Endothelial cell of umbilical vein (primary cell): Measurements from ENCODE around the gene DOCK8. TPM values are rescaled to one million over a fixed set of nuclear protein-coding genes. Genes with fewer than 3 reads are reported as not detected.

ENCODE experiments used
- BruUV-seq: library from RNA; stranded (reverse); fragments of 400-500 nt; replicated peaks from 2 replicates; lab custom pipeline; 2021; lab: Mats Ljungman, UMichigan
- CTCF ChIA-PET: fragments of 300-600, 350-600 bp; sonication (Branson Sonifier 250); formaldehyde crosslinking; loops from one replicate; lab custom pipeline; 2021; ENCODE audit warnings: antibody characterized with exemption, inconsistent platforms; lab: Charles Lee
- POLR2A ChIA-PET: fragments of 300-600, 350-600 bp; sonication (Branson Sonifier 250); formaldehyde crosslinking; loops from one replicate; lab custom pipeline; 2021; ENCODE audit warnings: antibody characterized with exemption, inconsistent platforms; lab: Charles Lee
- DNase-seq: peaks from one replicate; pipeline ENCODE4 v3.0.0-alpha.2; 2011; ENCODE audit warnings: low read depth, low spot score
- FAIRE-seq: peaks from 2 replicates; lab custom pipeline; 2011; peaks lifted over from hg19 to GRCh38; lab: Jason Lieb, UNC
- H2AFZ ChIP-seq: 2 replicates; pipeline ENCODE4 v1.6.0; 2012; ENCODE audit warnings: low read depth, low read length, control low read depth, inconsistent platforms
- H3K27ac ChIP-seq: 2 replicates; pipeline ENCODE4 v1.5.1; 2011; ENCODE audit warnings: low read depth, mild to moderate bottlenecking, control low read depth, low read length, moderate library complexity; ENCODE audit not compliant: insufficient read depth
- H3K27me3 ChIP-seq, 2 experiments: 2 replicates each; pipeline versions ENCODE4 v1.6.0 to v1.6.1; 2011; ENCODE audit warnings: low read length in 2 of 2, mixed read lengths in 1 of 2; ENCODE audit not compliant: control insufficient read depth in 2 of 2, insufficient read depth in 2 of 2
- H3K36me3 ChIP-seq, 2 experiments: 2 replicates in 1 of 2; 3 replicates in 1 of 2; pipeline ENCODE4 v1.5.1; 2011; ENCODE audit warnings: low read length in 2 of 2, mild to moderate bottlenecking in 1 of 2, moderate library complexity in 1 of 2; ENCODE audit not compliant: control insufficient read depth in 2 of 2, insufficient read depth in 2 of 2; ENCODE audit errors: extremely low read depth in 1 of 2
- H3K4me1 ChIP-seq: 3 replicates; pipeline ENCODE4 v1.5.1; 2011; ENCODE audit warnings: mild to moderate bottlenecking, low read length; ENCODE audit not compliant: control insufficient read depth, insufficient read depth; ENCODE audit errors: extremely low read depth
- H3K4me2 ChIP-seq: 2 replicates; pipeline ENCODE4 v1.6.1; 2011; ENCODE audit warnings: low read length, control low read depth, mixed read lengths; ENCODE audit not compliant: insufficient read depth
- H3K4me3 ChIP-seq, 3 experiments: fragments of 200-600 bp in 1 of 3; sonication (generic), shearing (Covaris generic) in 1 of 3; replicated peaks in 1 of 3; 2 replicates each; pipeline ENCODE4 v1.5.1; 2011 to 2016; ENCODE audit warnings: control low read depth in 3 of 3, low read length in 3 of 3, mild to moderate bottlenecking in 2 of 3, inconsistent platforms in 1 of 3, low read depth in 1 of 3, moderate library complexity in 1 of 3; ENCODE audit not compliant: insufficient read depth in 1 of 3
- H3K79me2 ChIP-seq: 2 replicates; pipeline ENCODE4 v1.6.0; 2012; ENCODE audit warnings: low read length, inconsistent platforms; ENCODE audit not compliant: control insufficient read depth, insufficient read depth
- H3K9ac ChIP-seq: replicated peaks from 2 replicates; pipeline ENCODE3; 2011; ENCODE audit warnings: low read length, control low read depth; ENCODE audit not compliant: insufficient read depth; ENCODE audit errors: extremely low read depth
- H3K9me1 ChIP-seq: replicated peaks from 3 replicates; pipeline ENCODE4 v1.6.0; 2011; ENCODE audit warnings: mild to moderate bottlenecking, low read length; ENCODE audit not compliant: control insufficient read depth, insufficient read depth; ENCODE audit errors: extremely low read depth
- H3K9me3 ChIP-seq: replicated peaks from 2 replicates; pipeline ENCODE4 v1.5.1; 2012; ENCODE audit warnings: low read length, inconsistent platforms; ENCODE audit not compliant: control insufficient read depth, insufficient read depth
- H4K20me1 ChIP-seq: replicated peaks from 2 replicates; pipeline ENCODE3; 2011; ENCODE audit warnings: mild to moderate bottlenecking, low read length; ENCODE audit not compliant: control insufficient read depth, insufficient read depth; ENCODE audit errors: extremely low read depth
- CTCF ChIP-seq, 2 donors: IDR thresholded peaks; 1 replicate in 1 of 2; 2 replicates in 1 of 2; pipeline ENCODE4 v1.5.1; 2011; ENCODE audit warnings: low read length in 2 of 2, mild to moderate bottlenecking in 2 of 2, moderate library complexity in 2 of 2, control low read depth in 1 of 2, inconsistent platforms in 1 of 2, low read depth in 1 of 2; ENCODE audit not compliant: insufficient read depth in 1 of 2; ENCODE audit errors: extremely low read depth in 1 of 2
- EZH2 ChIP-seq: IDR thresholded peaks from 2 replicates; pipeline ENCODE4 v1.6.1; 2012; ENCODE audit warnings: borderline replicate concordance, low read depth, mild to moderate bottlenecking, moderate library complexity, low read length, inconsistent platforms; ENCODE audit not compliant: severe bottlenecking
- FOS ChIP-seq: IDR thresholded peaks from 2 replicates; pipeline ENCODE4 v1.6.1; 2011; ENCODE audit warnings: mild to moderate bottlenecking, low read length, moderate library complexity, borderline replicate concordance; ENCODE audit not compliant: insufficient read depth
- GATA2 ChIP-seq: IDR thresholded peaks from 2 replicates; pipeline ENCODE4 v1.7.0; 2011; ENCODE audit warnings: low read depth, mild to moderate bottlenecking, moderate library complexity, mixed read lengths, low read length; ENCODE audit not compliant: insufficient read length, insufficient read depth
- JUN ChIP-seq: IDR thresholded peaks from 2 replicates; pipeline ENCODE4 v1.6.1; 2011; ENCODE audit warnings: borderline replicate concordance, low read depth; ENCODE audit not compliant: insufficient read length, insufficient read depth
- MAX ChIP-seq: IDR thresholded peaks from 2 replicates; pipeline ENCODE4 v1.6.1; 2011; ENCODE audit not compliant: insufficient read depth, insufficient read length
- MYC ChIP-seq: IDR thresholded peaks from one replicate; pipeline ENCODE4 v1.6.1; 2011; ENCODE audit warnings: mild to moderate bottlenecking, low read depth, low read length
- POLR2A ChIP-seq: IDR thresholded peaks from 2 replicates; pipeline ENCODE4 v1.6.1; 2012; ENCODE audit warnings: low read depth, mild to moderate bottlenecking, control low read depth, low read length
- POLR2AphosphoS5 ChIP-seq: IDR thresholded peaks from 2 replicates; pipeline ENCODE4 v1.6.1; 2012; ENCODE audit warnings: low read depth, mild to moderate bottlenecking, control low read depth, low read length, moderate library complexity; ENCODE audit not compliant: insufficient read depth
- dilution Hi-C: fragments of 300-500 bp; cut with MboI; formaldehyde crosslinking; loops from one replicate; pipeline ENCODE4 v1.15.0; 2019; ENCODE audit warnings: low sequenced_read_pairs; ENCODE audit not compliant: extremely low pct_ligation_motif_present
- intact Hi-C: fragments of 100-400 bp; cut with micrococcal nuclease; formaldehyde crosslinking; loops from one replicate; pipeline ENCODE4 v1.10.0; 2022
- polyA plus RNA-seq, 4 experiments: library from polyadenylated mRNA; depleted of rRNA in 3 of 4; stranded (reverse) in 3 of 4; unstranded in 1 of 4; fragments of >200 nt; gene quantifications; 2 replicates each; pipeline versions ENCODE4 v1.2.1 to v1.2.3, GENCODE V29; 2011 to 2012; ENCODE audit warnings: missing spikeins in 1 of 4
- total RNA-seq: library from RNA; stranded (reverse); gene quantifications from 2 replicates; pipeline ENCODE4 v1.2.3, GENCODE V29; 2021

The DOCK8 gene
- total and polyA plus RNA-seq, 2 donors (not counting 3 experiments of a cell fraction or from before 2014, with no cell fraction given): 0.54 to 1.3 TPM

GRCh38 chr9:289121-289520 lies 74.5 kb downstream of the DOCK8 start:
- FAIRE-seq: no peak
- no peak for DNase-seq
- dilution Hi-C loops (no loop called here), intact Hi-C loops (no loop called here)
- Histone ChIP-seq H3K9me3 (no peaks in the 10 kb centered on the region), H3K79me2 (no peaks in the 10 kb centered on the region), H3K27me3 (no peaks in the 10 kb centered on the region), H3K4me1 (no peaks in the 10 kb centered on the region), H3K9ac (no peak overlapping the region), H4K20me1 (no peaks in the 10 kb centered on the region), H2AFZ (no peak overlapping the region), H3K4me2 (no peak overlapping the region), H3K4me3 (no peak overlapping the region), H3K9me1 (no peaks in the 10 kb centered on the region), H3K36me3 (no peaks in the 10 kb centered on the region), H3K27ac (no peak overlapping the region)
- TF ChIP-seq POLR2A (no peak), POLR2AphosphoS5 (no peak), GATA2 (no peak), CTCF (IDR thresholded peaks at IDR 0.05; ENCODE audit: extremely low read depth in 1 of 2, insufficient read depth in 1 of 2, low read depth in 1 of 2, low read length in 2 of 2) (no peak)
- ChIA-PET CTCF (no interaction called here), POLR2A (no interaction called here)
- no TSS peak for BruUV-seq

- intact Hi-C loops: no loop called here
- no TSS peak for BruUV-seq
- Histone ChIP-seq H3K4me3 (no peak overlapping the region), H3K9me1 (no peaks in the 10 kb centered on the region), H3K9me3 (no peaks in the 10 kb centered on the region), H3K27ac (no peak overlapping the region), H3K4me2 (no peak overlapping the region), H4K20me1 (no peaks in the 10 kb centered on the region), H2AFZ (no peak overlapping the region), H3K27me3 (no peaks in the 10 kb centered on the region), H3K36me3 (no peaks in the 10 kb centered on the region), H3K9ac (no peak overlapping the region), H3K79me2 (no peaks in the 10 kb centered on the region), H3K4me1 (no peaks in the 10 kb centered on the region)
- TF ChIP-seq GATA2 (no peak), POLR2A (no peak), MAX (no peak), EZH2 (no peak), FOS (no peak), POLR2AphosphoS5 (no peak), CTCF (IDR thresholded peaks at IDR 0.05; ENCODE audit: extremely low read depth in 1 of 2, insufficient read depth in 1 of 2, low read depth in 1 of 2, low read length in 2 of 2) (no peak), JUN (no peak), MYC (no peak)
- DNase-seq: no peak
- dilution Hi-C loops: no loop called here
- FAIRE-seq: no peak
- CTCF ChIA-PET: interaction anchor here (0.8 kb wide), 1 partner anchor 78 kb away, joined by 3 read pairs; no protein-coding TSS in a partner anchor
- POLR2A ChIA-PET: no interaction called here
Observed at GRCh38 chr9:292915-293314, 78.2 kb downstream of the DOCK8 start.
